T-helper 1 cell treated with Interleukin-12 subunit alpha and Interleukin-12 subunit beta and Interleukin-4 antibody, amounts not matched to agents 30 ng/mL and 1 ng/mL, for 36 hours (primary cell): ENCODE data around the gene ZNF385D. TPM values are rescaled to one million over a fixed set of nuclear protein-coding genes. Genes with fewer than 3 reads are reported as not detected.

Experiments used
- intact Hi-C: fragments of 100-400 bp; cut with micrococcal nuclease; formaldehyde crosslinking; loops from one replicate; pipeline ENCODE4 v1.15.1; 2024
- total RNA-seq: library from RNA; stranded (reverse); gene quantifications from 2 replicates; pipeline ENCODE4 v1.2.3, GENCODE V29; 2022

ZNF385D gene
- not detected in 2 replicates for total RNA-seq

GRCh38 chr3:21750831-21751391 lies at the start of gene ZNF385D:
TSS of gene ZNF385D (minus strand) at chr3:21751210. CDS start at chr3:21750916, 294 bp downstream.
- intact Hi-C loops: no loop called here

- intact Hi-C loops: no loop called here
These were observed 47.5 kb upstream of the ZNF385D start for GRCh38 chr3:21798356-21799088.

GRCh38 chr3:21795921-21796320 lies 44.9 kb upstream of the ZNF385D start:
- intact Hi-C loops: no loop called here

- intact Hi-C loops: no loop called here
These were observed 44.3 kb upstream of the ZNF385D start for GRCh38 chr3:21795152-21795837.

GRCh38 chr3:21794291-21794690 lies 43.3 kb upstream of the ZNF385D start:
- intact Hi-C loops: no loop called here

- intact Hi-C loops: no loop called here
These were observed 41.2 kb upstream of the ZNF385D start for GRCh38 chr3:21792176-21792575.

GRCh38 chr3:21791356-21791755 lies 40.3 kb upstream of the ZNF385D start:
- intact Hi-C loops: no loop called here

GRCh38 chr3:21790466-21790865 lies 39.5 kb upstream of the ZNF385D start:
- intact Hi-C loops: no loop called here

- intact Hi-C loops: no loop called here
These were observed 38.7 kb upstream of the ZNF385D start for GRCh38 chr3:21789730-21790129.

- intact Hi-C loops: no loop called here
These were observed 35.4 kb upstream of the ZNF385D start for GRCh38 chr3:21786438-21786797.

- intact Hi-C loops: no loop called here
These were observed 34.9 kb upstream of the ZNF385D start for GRCh38 chr3:21785765-21786437.

GRCh38 chr3:21783839-21784238 lies 32.8 kb upstream of the ZNF385D start:
- intact Hi-C loops: no loop called here

- intact Hi-C loops: no loop called here
These were observed 30.3 kb upstream of the ZNF385D start for GRCh38 chr3:21781355-21781754.

- intact Hi-C loops: no loop called here
These were observed 28.9 kb upstream of the ZNF385D start for GRCh38 chr3:21779909-21780308.

GRCh38 chr3:21778715-21779114 lies 27.7 kb upstream of the ZNF385D start:
- intact Hi-C loops: no loop called here

GRCh38 chr3:21777821-21778220 lies 26.8 kb upstream of the ZNF385D start:
- intact Hi-C loops: no loop called here

GRCh38 chr3:21766002-21766401 lies 15.0 kb upstream of the ZNF385D start:
- intact Hi-C loops: no loop called here

GRCh38 chr3:21755896-21756295 lies 4.9 kb upstream of the ZNF385D start:
- intact Hi-C loops: no loop called here

- intact Hi-C loops: no loop called here
These were observed 3.8 kb upstream of the ZNF385D start for GRCh38 chr3:21754839-21755238.

GRCh38 chr3:21752749-21753347 lies 1.8 kb upstream of the ZNF385D start:
- intact Hi-C loops: no loop called here

GRCh38 chr3:21751886-21752285 lies 876 bp upstream of the ZNF385D start:
- intact Hi-C loops: no loop called here
